T-cell (primary cell): ENCODE results near the gene SMIM21. TPM values are rescaled to one million over a fixed set of nuclear protein-coding genes. Genes with fewer than 3 reads are reported as not detected.

ENCODE experiments used
- ATAC-seq, 4 experiments: fragments of 200-7000 bp in 3 of 4; fragments of 150-1000 bp in 1 of 4; cut with Tn5 transposase; replicated peaks in 1 of 4; 1 replicate in 3 of 4; 2 replicates in 1 of 4; pipeline ENCODE4 v1.10.0; 2021; ENCODE audit warnings: moderate library complexity in 3 of 4, mild to moderate bottlenecking in 2 of 4, moderate number of reproducible peaks in 1 of 4
- CTCF ChIA-PET, 2 donors: fragments of 300-600 bp; sonication (Branson Sonifier 250); formaldehyde crosslinking; loops; one replicate each; lab custom pipeline; 2022; ENCODE audit warnings: antibody characterized with exemption in 2 of 2; lab: Charles Lee
- POLR2A ChIA-PET, 2 donors: fragments of 300-600 bp; sonication (Branson Sonifier 250); formaldehyde crosslinking; loops; one replicate each; lab custom pipeline; 2022; ENCODE audit warnings: antibody characterized with exemption in 2 of 2; lab: Charles Lee
- DNase-seq, 35 experiments: peaks; one replicate each; pipeline versions ENCODE4 v3.0.0 to v3.0.0-alpha.2; 2013 to 2023
- H3K27ac ChIP-seq: one replicate; pipeline ENCODE4 v1.5.1; 2013; ENCODE audit warnings: low read length
- H3K27me3 ChIP-seq, 2 experiments: replicated peaks in 1 of 2; 1 replicate in 1 of 2; 2 replicates in 1 of 2; pipeline versions ENCODE4 v1.6.1 to v1.7.0; 2013; ENCODE audit warnings: low read length in 1 of 2, mixed read lengths in 1 of 2; ENCODE audit not compliant: control insufficient read depth in 2 of 2, insufficient read depth in 2 of 2; ENCODE audit errors: extremely low read depth in 1 of 2
- H3K36me3 ChIP-seq, 2 donors: 1 replicate in 1 of 2; 2 replicates in 1 of 2; pipeline versions ENCODE4 v1.6.1 to v1.7.0; 2013; ENCODE audit warnings: low read length in 1 of 2; ENCODE audit not compliant: control insufficient read depth in 2 of 2, insufficient read depth in 1 of 2; ENCODE audit errors: extremely low read depth in 1 of 2
- H3K4me1 ChIP-seq, 2 experiments: 1 replicate in 1 of 2; 2 replicates in 1 of 2; pipeline versions ENCODE4 v1.6.1 to v1.7.0; 2013; ENCODE audit warnings: low read length in 2 of 2, mixed read lengths in 1 of 2; ENCODE audit not compliant: insufficient read depth in 2 of 2, control insufficient read depth in 1 of 2; ENCODE audit errors: extremely low read depth in 1 of 2
- H3K4me3 ChIP-seq, 2 donors: 1 replicate in 1 of 2; 2 replicates in 1 of 2; pipeline versions ENCODE4 v1.5.1 to v1.7.0; 2013; ENCODE audit warnings: mild to moderate bottlenecking in 2 of 2, low read length in 1 of 2, moderate library complexity in 1 of 2; ENCODE audit not compliant: control insufficient read depth in 1 of 2; ENCODE audit errors: extremely low read depth in 1 of 2
- H3K9me3 ChIP-seq: 2 replicates; pipeline ENCODE4 v1.7.0; 2013
- H3K27ac Mint-ChIP-seq, 2 donors: one replicate each; pipeline ENCODE4 v1.8.0; 2020 to 2021; ENCODE audit warnings: mild to moderate bottlenecking in 2 of 2, mixed read lengths in 2 of 2
- H3K27me3 Mint-ChIP-seq, 2 donors: one replicate each; pipeline ENCODE4 v1.8.0; 2021 to 2022; ENCODE audit warnings: mixed read lengths in 2 of 2
- H3K36me3 Mint-ChIP-seq: one replicate; pipeline ENCODE4 v1.8.0; 2021; ENCODE audit warnings: mixed read lengths
- H3K4me1 Mint-ChIP-seq, 3 donors: one replicate each; pipeline ENCODE4 v1.8.0; 2020 to 2022; ENCODE audit warnings: mixed read lengths in 3 of 3, mild to moderate bottlenecking in 1 of 3
- H3K4me3 Mint-ChIP-seq, 3 donors: one replicate each; pipeline ENCODE4 v1.8.0; 2020 to 2022; ENCODE audit warnings: mild to moderate bottlenecking in 3 of 3, mixed read lengths in 3 of 3, moderate library complexity in 3 of 3
- H3K9me3 Mint-ChIP-seq, 3 donors: one replicate each; pipeline ENCODE4 v1.8.0; 2020 to 2022; ENCODE audit warnings: mixed read lengths in 3 of 3
- WGBS: methylation state at CpG from one replicate; pipeline ENCODE4 v1.1.5; 2013; ENCODE audit warnings: missing lambda C conversion rate; ENCODE audit not compliant: insufficient coverage; 5-methylcytosine and 5-hydroxymethylcytosine counted together
- total RNA-seq, 35 experiments: library from RNA in 6 of 35; stranded (reverse) in 6 of 35; fragments of 120-200 nt in 1 of 35; gene quantifications; one replicate each; pipeline versions ENCODE4 v1.2.1 to v1.2.4 and lab custom pipeline; 2013 to 2026

Gene SMIM21
- total RNA-seq, 5 donors from 2014 or later (not counting 1 experiment from before 2014, with no cell fraction given) = not detected

- no peak for DNase-seq
- Histone ChIP-seq H3K27ac (no peak overlapping the region), H3K4me3 (no peak overlapping the region), H3K27me3 (peaks cover 0 to 18% of the 10 kb centered on the region in 2 experiments), H3K36me3 (no peaks in the 10 kb centered on the region), H3K9me3 (no peaks in the 10 kb centered on the region), H3K4me1 (no peaks in the 10 kb centered on the region)
- no peak for ATAC-seq
- no peaks in the 10 kb centered on the region for H3K4me1 Mint-ChIP-seq
- POLR2A ChIA-PET = no interaction called here
- CTCF ChIA-PET = no interaction called here
- WGBS = 65% methylated on average over 11 of the region's 21 CpGs
- H3K27me3 Mint-ChIP-seq = peaks cover 26 to 45% of the 10 kb centered on the region in 2 donors
- no peak overlapping the region for H3K4me3 Mint-ChIP-seq
- no peak overlapping the region for H3K27ac Mint-ChIP-seq
- no peaks in the 10 kb centered on the region for H3K36me3 Mint-ChIP-seq
- H3K9me3 Mint-ChIP-seq = no peaks in the 10 kb centered on the region
Observed at GRCh38 chr18:75391279-75392225, 36.0 kb downstream of the SMIM21 start.

- peaks cover 27 to 48% of the 10 kb centered on the region in 2 donors for H3K27me3 Mint-ChIP-seq
- ATAC-seq (no peak), DNase-seq (no peak)
- CTCF ChIA-PET = no interaction called here
- H3K4me3 Mint-ChIP-seq = no peak overlapping the region
- 41% methylated on average over 2 of the region's 2 CpGs for WGBS
- Histone ChIP-seq H3K27ac (no peak overlapping the region), H3K4me3 (no peak overlapping the region), H3K9me3 (no peaks in the 10 kb centered on the region), H3K4me1 (no peaks in the 10 kb centered on the region), H3K27me3 (peaks cover 0 to 18% of the 10 kb centered on the region in 2 experiments), H3K36me3 (no peaks in the 10 kb centered on the region)
- H3K9me3 Mint-ChIP-seq = no peaks in the 10 kb centered on the region
- H3K27ac Mint-ChIP-seq = no peak overlapping the region
- H3K4me1 Mint-ChIP-seq = no peaks in the 10 kb centered on the region
- H3K36me3 Mint-ChIP-seq = no peaks in the 10 kb centered on the region
- POLR2A ChIA-PET = no interaction called here
Observed at GRCh38 chr18:75390854-75391253, 36.6 kb downstream of the SMIM21 start.

- no peaks in the 10 kb centered on the region for H3K4me1 Mint-ChIP-seq
- H3K9me3 ChIP-seq = no peaks in the 10 kb centered on the region
- WGBS = no CpG with 5 or more reads among the region's 4 CpGs
- H3K27me3 Mint-ChIP-seq = peaks cover 9 to 48% of the 10 kb centered on the region in 2 donors
- DNase-seq (no peak), ATAC-seq (no peak)
- H3K4me3 Mint-ChIP-seq = no peak overlapping the region
- CTCF ChIA-PET = no interaction called here
- no peak overlapping the region for H3K27ac Mint-ChIP-seq
- no peaks in the 10 kb centered on the region for H3K36me3 Mint-ChIP-seq
- H3K27me3 ChIP-seq = peaks cover 0 to 9% of the 10 kb centered on the region in 2 experiments
- H3K4me3 ChIP-seq = no peak overlapping the region
- H3K36me3 ChIP-seq = no peaks in the 10 kb centered on the region
- no peaks in the 10 kb centered on the region for H3K4me1 ChIP-seq
- no peaks in the 10 kb centered on the region for H3K9me3 Mint-ChIP-seq
- POLR2A ChIA-PET = interaction anchor here in 1 of 2 donors (0.6 kb wide), 1 partner anchor 601 kb away, joined by 4 read pairs; no protein-coding TSS in a partner anchor
- no peak overlapping the region for H3K27ac ChIP-seq
Observed at GRCh38 chr18:75384144-75384543, 43.4 kb downstream of the SMIM21 start.

GRCh38 chr18:75378376-75379315, 48.9 kb downstream of the SMIM21 start:
- no peaks in the 10 kb centered on the region for H3K4me1 ChIP-seq
- peaks cover 5 to 22% of the 10 kb centered on the region in 2 donors for H3K27me3 Mint-ChIP-seq
- ATAC-seq (no peak), DNase-seq (no peak)
- H3K27me3 ChIP-seq = peaks cover 0 to 2% of the 10 kb centered on the region in 2 experiments
- H3K4me3 ChIP-seq = no peak overlapping the region
- no peaks in the 10 kb centered on the region for H3K4me1 Mint-ChIP-seq
- H3K27ac Mint-ChIP-seq = no peak overlapping the region
- no peaks in the 10 kb centered on the region for H3K36me3 ChIP-seq
- ChIA-PET POLR2A (no interaction called here), CTCF (interaction anchor here in 1 of 2 donors (0.5 kb wide), 1 partner anchor 809 kb away, joined by 4 read pairs; no protein-coding TSS in a partner anchor)
- no peak overlapping the region for H3K4me3 Mint-ChIP-seq
- H3K27ac ChIP-seq = no peak overlapping the region
- 85% methylated on average over 12 of the region's 22 CpGs for WGBS
- no peaks in the 10 kb centered on the region for H3K9me3 ChIP-seq
- no peaks in the 10 kb centered on the region for H3K9me3 Mint-ChIP-seq
- no peaks in the 10 kb centered on the region for H3K36me3 Mint-ChIP-seq

GRCh38 chr18:75377926-75378325, 49.6 kb downstream of the SMIM21 start:
- ATAC-seq = no peak
- no peaks in the 10 kb centered on the region for H3K4me1 ChIP-seq
- H3K27me3 ChIP-seq = peaks cover 0 to 2% of the 10 kb centered on the region in 2 experiments
- Mint-ChIP-seq H3K27me3 (peaks cover 5 to 17% of the 10 kb centered on the region in 2 donors), H3K27ac (no peak overlapping the region), H3K9me3 (no peaks in the 10 kb centered on the region), H3K4me1 (no peaks in the 10 kb centered on the region), H3K4me3 (no peak overlapping the region), H3K36me3 (no peaks in the 10 kb centered on the region)
- CTCF ChIA-PET = no interaction called here
- no peaks in the 10 kb centered on the region for H3K9me3 ChIP-seq
- no peak for DNase-seq
- H3K36me3 ChIP-seq = no peaks in the 10 kb centered on the region
- no peak overlapping the region for H3K27ac ChIP-seq
- H3K4me3 ChIP-seq = no peak overlapping the region
- 98% methylated on average over 5 of the region's 10 CpGs for WGBS
- POLR2A ChIA-PET = no interaction called here

GRCh38 chr18:75377258-75377657, 50.2 kb downstream of the SMIM21 start:
- WGBS = no CpG with 5 or more reads among the region's 2 CpGs
- H3K4me1 Mint-ChIP-seq = no peaks in the 10 kb centered on the region
- H3K27ac Mint-ChIP-seq = no peak overlapping the region
- no peak overlapping the region for H3K4me3 Mint-ChIP-seq
- no peak for DNase-seq
- peaks cover 7 to 18% of the 10 kb centered on the region in 2 donors for H3K27me3 Mint-ChIP-seq
- CTCF ChIA-PET = no interaction called here
- H3K36me3 ChIP-seq = no peaks in the 10 kb centered on the region
- H3K27ac ChIP-seq = no peak overlapping the region
- ATAC-seq = no peak
- H3K9me3 Mint-ChIP-seq = no peaks in the 10 kb centered on the region
- H3K4me1 ChIP-seq = no peaks in the 10 kb centered on the region
- H3K36me3 Mint-ChIP-seq = no peaks in the 10 kb centered on the region
- POLR2A ChIA-PET = no interaction called here
- peaks cover 0 to 2% of the 10 kb centered on the region in 2 experiments for H3K27me3 ChIP-seq
- H3K9me3 ChIP-seq = no peaks in the 10 kb centered on the region
- H3K4me3 ChIP-seq = no peak overlapping the region
